HG03439 (cell line): ENCODE measurements around the gene IL21R.
"Not testable (repeated sequence)": the region's sequence is repeated elsewhere in the genome, so short reads cannot be mapped to it uniquely, and the experiment has no call there.

Source experiments
- ATAC-seq: cut with Tn5 transposase; IDR thresholded peaks from one replicate; pipeline ENCODE4 v1.9.1; 2021; ENCODE audit warnings: mild to moderate bottlenecking, moderate library complexity; ENCODE audit not compliant: unreplicated experiment

IL21R gene

DNA sequence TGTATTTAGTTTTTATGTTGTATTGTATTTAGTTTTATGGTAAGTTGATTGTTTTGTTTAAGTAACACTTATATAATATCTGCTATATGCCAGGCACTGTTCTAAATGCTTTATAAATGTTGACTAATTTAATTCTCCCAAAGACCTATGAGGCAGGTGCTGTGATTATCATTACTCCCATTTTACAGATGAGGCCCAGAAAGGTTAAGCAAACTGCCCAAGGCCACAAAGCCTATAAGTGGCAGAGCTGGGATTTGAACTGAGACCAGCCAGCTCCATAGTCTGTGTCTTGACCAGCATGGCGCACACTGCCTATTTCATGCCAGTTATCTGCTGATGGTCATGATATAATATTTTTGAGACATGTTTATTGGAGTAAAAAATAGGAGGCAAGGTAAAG, 24.0 kb downstream of the IL21R start:
- ATAC-seq: no peak

DNA sequence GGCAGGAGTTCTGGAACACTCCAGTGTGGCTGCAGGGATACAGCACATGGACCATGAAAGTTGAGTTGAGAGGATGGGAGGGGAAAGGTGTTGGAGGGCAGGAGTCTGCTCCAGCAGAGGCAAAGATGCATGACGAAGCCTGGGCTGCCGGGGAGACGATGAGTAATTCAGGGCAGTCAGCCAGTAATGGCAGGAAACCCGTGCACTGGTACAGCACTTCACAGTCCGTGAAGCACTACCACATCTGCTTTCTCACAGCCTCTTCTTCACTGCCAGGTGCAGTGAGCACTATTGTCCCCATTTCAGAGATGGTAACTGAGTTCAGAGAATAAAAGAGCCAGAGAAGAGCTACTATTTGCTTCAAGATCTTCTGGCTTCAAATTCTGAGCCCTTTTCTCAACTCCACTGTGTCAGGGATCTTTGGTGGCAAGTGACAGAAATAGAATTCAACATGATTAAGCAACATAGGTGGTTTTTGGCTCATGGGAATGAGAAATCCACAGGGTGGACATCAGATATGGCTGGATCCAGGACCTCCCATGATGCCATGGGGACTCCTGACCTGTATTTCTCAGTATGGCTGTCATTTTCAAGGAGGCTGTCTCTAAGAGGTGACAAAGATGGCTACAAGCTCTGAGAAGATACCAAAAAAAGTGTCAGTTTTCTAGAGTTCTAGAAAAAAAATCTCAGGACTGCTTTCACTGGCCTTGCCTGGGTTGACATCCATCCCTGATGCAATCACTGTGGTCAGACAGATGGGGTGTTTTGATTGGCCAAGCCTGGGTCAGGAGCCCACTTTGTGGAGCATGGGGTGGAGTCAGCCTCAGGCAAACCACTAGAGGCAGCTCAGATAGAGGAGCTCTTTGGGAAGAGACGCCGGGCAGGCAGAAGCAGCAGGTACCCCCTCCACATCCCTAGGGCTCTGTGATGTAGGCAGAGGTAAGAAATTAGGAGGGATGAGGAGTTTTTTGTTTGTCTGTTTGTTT, 24.7 kb downstream of the IL21R start:
- ATAC-seq: peak; percentile 80

DNA sequence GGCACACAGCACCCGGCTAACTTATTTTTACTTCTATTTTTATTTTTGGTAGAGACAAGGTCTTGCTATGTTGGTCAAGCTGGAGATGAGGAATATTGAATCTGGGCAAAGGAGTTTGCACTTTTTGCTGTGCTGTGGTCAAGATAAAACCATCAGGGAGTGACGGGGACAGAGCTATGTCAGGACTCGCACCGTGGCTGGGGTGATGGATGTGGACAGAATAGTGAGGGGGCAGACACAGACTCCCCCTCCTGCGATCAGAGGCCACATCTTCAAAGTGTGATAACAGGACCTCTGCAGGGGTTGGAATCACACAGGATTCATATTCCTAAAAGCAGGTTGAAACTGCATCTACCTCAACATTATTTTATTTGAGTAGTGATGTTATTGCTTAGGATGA, 25.6 kb downstream of the IL21R start:
- no peak for ATAC-seq

- no peak for ATAC-seq
These were observed 26.2 kb downstream of the IL21R start for GRCh38 chr16:27428026-27428785.

GRCh38 chr16:27429330-27429871, 27.4 kb downstream of the IL21R start:
- ATAC-seq: no peak

- ATAC-seq: no peak
These were observed 28.0 kb downstream of the IL21R start for GRCh38 chr16:27429981-27430441.

- ATAC-seq: no peak
These were observed 28.5 kb downstream of the IL21R start for GRCh38 chr16:27430512-27430911.

DNA sequence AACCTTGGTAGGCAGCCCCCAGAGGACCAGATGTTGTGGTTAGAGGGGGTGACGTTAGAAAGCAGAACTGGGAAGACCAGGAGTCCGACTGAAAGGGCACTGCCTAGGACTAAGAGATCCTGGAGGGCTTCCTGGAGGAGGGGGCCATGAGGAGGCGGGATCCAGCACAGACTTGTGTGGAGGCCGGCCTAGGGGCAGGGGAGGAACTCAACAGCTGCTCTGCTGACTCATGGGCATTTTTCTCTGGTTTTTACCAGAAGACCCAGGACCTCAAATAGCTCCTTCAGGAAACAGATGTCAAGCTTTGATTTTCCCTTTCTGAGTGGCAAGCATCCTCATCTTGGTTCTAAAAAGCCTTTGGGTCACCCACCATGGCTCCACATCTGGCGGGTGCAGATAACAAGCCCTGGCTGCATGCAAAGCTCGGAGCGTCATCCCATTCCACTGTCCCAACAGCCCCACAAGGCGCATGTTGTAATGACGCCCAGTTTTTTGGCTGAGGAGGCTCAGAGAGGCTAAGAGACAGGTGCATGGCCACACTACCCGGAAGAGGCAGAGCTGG, 29.0 kb downstream of the IL21R start:
- no peak for ATAC-seq

DNA sequence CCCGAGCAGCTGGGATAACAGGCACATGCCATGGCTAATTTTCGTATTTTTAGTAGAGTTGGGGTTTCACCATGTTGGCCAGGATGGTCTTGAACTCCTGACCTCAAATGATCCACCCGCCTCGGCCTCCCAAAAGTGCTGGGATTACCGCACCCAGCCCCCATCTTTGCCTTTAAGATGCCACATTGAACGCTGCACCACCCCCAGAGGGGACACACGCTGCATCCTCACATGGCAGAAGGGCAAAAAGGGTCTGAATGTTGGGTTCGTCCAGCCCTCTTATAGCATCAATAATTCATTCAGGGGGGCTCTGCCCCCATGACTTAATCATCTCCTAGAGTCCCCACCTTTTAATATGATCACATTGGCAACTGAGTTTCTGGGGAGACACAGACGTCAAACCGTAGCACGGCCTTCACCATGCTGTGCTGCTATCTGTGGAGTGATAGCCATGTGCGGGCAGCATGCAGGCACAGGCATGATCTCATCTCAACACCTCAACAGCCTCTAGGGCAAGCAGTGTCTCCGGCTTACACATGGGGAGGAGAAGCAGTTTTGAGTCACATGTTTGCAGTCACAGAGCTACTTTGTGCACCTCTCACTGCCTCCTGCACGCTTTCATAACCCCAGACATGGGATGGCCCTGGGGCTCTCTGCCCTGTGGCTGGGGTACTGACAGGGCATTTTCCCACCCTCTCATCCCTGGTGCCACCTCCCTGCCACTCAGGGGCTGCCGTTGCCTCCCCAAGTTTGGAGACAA, 30.0 kb downstream of the IL21R start:
- no peak for ATAC-seq

- no peak for ATAC-seq
These were observed 30.6 kb downstream of the IL21R start for GRCh38 chr16:27432558-27432957.

- ATAC-seq: not testable (repeated sequence)
These were observed 31.2 kb downstream of the IL21R start for GRCh38 chr16:27433191-27433590.

GRCh38 chr16:27433636-27434035, 31.7 kb downstream of the IL21R start:
- no peak for ATAC-seq

- no peak for ATAC-seq
These were observed 32.4 kb downstream of the IL21R start for GRCh38 chr16:27434141-27435051.

- not testable (repeated sequence) for ATAC-seq
These were observed 33.2 kb downstream of the IL21R start for GRCh38 chr16:27435146-27435545.

- ATAC-seq: no peak
These were observed 34.1 kb downstream of the IL21R start for GRCh38 chr16:27436065-27436464.

DNA sequence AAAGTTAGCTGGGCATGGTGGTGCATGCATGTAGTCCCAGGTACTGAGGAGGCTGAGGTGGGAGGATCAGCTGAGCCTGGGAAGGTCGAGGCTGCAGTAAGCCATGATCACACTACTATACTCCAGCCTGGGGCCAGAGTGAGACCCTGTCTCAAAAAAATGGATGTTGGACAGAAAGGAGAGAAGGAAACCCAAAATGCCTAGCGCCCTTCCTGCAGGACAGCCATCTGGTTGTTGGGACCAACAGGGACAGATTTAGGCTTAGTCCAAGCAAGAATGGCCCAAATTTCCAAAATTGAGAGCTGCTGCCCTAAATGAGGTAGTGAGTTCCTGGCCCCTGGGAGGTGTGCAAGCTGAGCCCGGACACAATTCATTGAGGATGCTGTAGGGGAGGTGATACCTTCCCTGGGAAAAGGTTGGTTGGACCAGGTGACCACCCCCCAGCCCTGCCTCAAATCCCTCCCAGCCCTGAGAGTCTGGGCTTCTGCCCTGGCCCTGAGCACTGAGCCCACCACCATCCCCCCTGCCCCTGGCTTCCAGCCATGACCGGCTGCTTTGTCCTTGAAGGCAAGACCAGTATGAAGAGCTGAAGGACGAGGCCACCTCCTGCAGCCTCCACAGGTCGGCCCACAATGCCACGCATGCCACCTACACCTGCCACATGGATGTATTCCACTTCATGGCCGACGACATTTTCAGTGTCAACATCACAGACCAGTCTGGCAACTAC, 35.1 kb downstream of the IL21R start:
- no peak for ATAC-seq

- ATAC-seq: no peak
These were observed 36.0 kb downstream of the IL21R start for GRCh38 chr16:27437946-27438345.

DNA sequence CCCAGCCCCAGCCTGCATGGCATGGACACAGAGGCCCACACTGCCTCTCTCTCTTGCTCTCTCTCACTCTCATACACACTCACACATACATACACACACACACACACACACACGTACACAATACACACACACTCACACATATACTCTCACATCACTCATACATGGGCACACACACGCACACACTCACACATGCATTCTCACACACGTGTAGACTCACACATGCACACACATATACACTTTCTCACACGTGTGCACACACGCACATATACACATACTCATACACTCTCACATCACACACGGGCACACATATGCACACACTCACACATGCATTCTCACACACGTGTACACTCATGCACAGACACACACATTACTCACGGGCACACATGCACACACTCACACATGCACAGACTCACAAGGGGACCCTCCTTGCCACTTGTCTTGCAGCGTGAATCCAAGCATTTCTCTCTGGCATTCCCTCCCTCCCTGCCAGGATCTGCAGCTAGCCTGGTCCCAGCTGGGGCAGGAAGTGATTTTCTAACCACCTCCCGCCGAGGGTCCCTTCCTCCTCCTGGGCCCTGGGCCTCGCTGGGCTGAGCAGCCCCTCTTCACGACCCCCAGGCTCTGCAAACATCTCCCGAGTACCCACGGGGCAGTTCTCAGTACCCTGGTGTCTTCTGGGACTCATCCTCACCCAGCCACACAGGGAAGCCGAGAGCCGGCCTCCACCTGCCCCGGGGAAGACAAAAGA, 37.5 kb downstream of the IL21R start:
- no peak for ATAC-seq
